ENCODE measurements around the gene FEZ2.

Gene FEZ2

GRCh38 chr2:36561237-36561944 is 36.6 kb downstream of the FEZ2 start:
- H3K4me3 ChIP-seq (ENCODE audit: low read length), result no peak overlapping the region
- no peaks in the 10 kb centered on the region for H3F3A ChIP-seq (ENCODE audit: control insufficient read depth, insufficient read depth)
- no peak overlapping the region for H3K4me2 ChIP-seq (ENCODE audit: low read length)
- no peaks in the 10 kb centered on the region for H3K9me3 ChIP-seq (ENCODE audit: control insufficient read depth, insufficient read depth, low read length)
- H3K27ac ChIP-seq (ENCODE audit: low read depth, low read length), result no peak overlapping the region
- H3K36me3 ChIP-seq (ENCODE audit: control insufficient read depth, low read length), result peaks cover 11% of the 10 kb centered on the region
- no peaks in the 10 kb centered on the region for H4K20me1 ChIP-seq (ENCODE audit: control insufficient read depth, insufficient read depth, low read depth, low read length)
- H3K9me2 ChIP-seq (replicated peaks; ENCODE audit: control insufficient read depth, low read length), result no peaks in the 10 kb centered on the region
- no peaks in the 10 kb centered on the region for H3K27me3 ChIP-seq (ENCODE audit: control insufficient read depth, low read length)
- no peaks in the 10 kb centered on the region for H3K79me2 ChIP-seq (ENCODE audit: control insufficient read depth, low read length)
- no peaks in the 10 kb centered on the region for H3K4me1 ChIP-seq (ENCODE audit: control insufficient read depth, low read length)
- TF ChIP-seq EZH2phosphoT487 (IDR thresholded peaks at IDR 0.05; ENCODE audit: borderline replicate concordance, low read length), result no peak
- no peak for TF ChIP-seq CTCF (IDR thresholded peaks at IDR 0.05; ENCODE audit: low read depth, low read length, poor library complexity, severe bottlenecking)

- no peaks in the 10 kb centered on the region for H4K20me1 ChIP-seq (ENCODE audit: control insufficient read depth, insufficient read depth, low read depth, low read length)
- H3K79me2 ChIP-seq (ENCODE audit: control insufficient read depth, low read length), result no peaks in the 10 kb centered on the region
- H3K4me2 ChIP-seq (ENCODE audit: low read length), result no peak overlapping the region
- no peak overlapping the region for H3K4me3 ChIP-seq (ENCODE audit: low read length)
- H3K4me1 ChIP-seq (ENCODE audit: control insufficient read depth, low read length), result no peaks in the 10 kb centered on the region
- H3K27me3 ChIP-seq (ENCODE audit: control insufficient read depth, low read length), result no peaks in the 10 kb centered on the region
- TF ChIP-seq CTCF (IDR thresholded peaks at IDR 0.05; ENCODE audit: low read depth, low read length, poor library complexity, severe bottlenecking) (no peak), EZH2phosphoT487 (IDR thresholded peaks at IDR 0.05; ENCODE audit: borderline replicate concordance, low read length) (no peak)
- H3K27ac ChIP-seq (ENCODE audit: low read depth, low read length), result no peak overlapping the region
- no peaks in the 10 kb centered on the region for H3F3A ChIP-seq (ENCODE audit: control insufficient read depth, insufficient read depth)
- H3K9me3 ChIP-seq (ENCODE audit: control insufficient read depth, insufficient read depth, low read length), result no peaks in the 10 kb centered on the region
- no peaks in the 10 kb centered on the region for H3K9me2 ChIP-seq (replicated peaks; ENCODE audit: control insufficient read depth, low read length)
- H3K36me3 ChIP-seq (ENCODE audit: control insufficient read depth, low read length), result peaks cover 11% of the 10 kb centered on the region
Observed at GRCh38 chr2:36560726-36561125, 37.2 kb downstream of the FEZ2 start.

- Histone ChIP-seq H3K4me1 (ENCODE audit: control insufficient read depth, low read length) (no peaks in the 10 kb centered on the region), H3K79me2 (ENCODE audit: control insufficient read depth, low read length) (no peaks in the 10 kb centered on the region), H3K4me2 (ENCODE audit: low read length) (no peak overlapping the region), H3K9me2 (replicated peaks; ENCODE audit: control insufficient read depth, low read length) (no peaks in the 10 kb centered on the region), H3K36me3 (ENCODE audit: control insufficient read depth, low read length) (peaks cover 11% of the 10 kb centered on the region), H3K27me3 (ENCODE audit: control insufficient read depth, low read length) (no peaks in the 10 kb centered on the region), H3K27ac (ENCODE audit: low read depth, low read length) (no peak overlapping the region), H3K4me3 (ENCODE audit: low read length) (no peak overlapping the region), H3K9me3 (ENCODE audit: control insufficient read depth, insufficient read depth, low read length) (no peaks in the 10 kb centered on the region), H4K20me1 (ENCODE audit: control insufficient read depth, insufficient read depth, low read depth, low read length) (no peaks in the 10 kb centered on the region), H3F3A (ENCODE audit: control insufficient read depth, insufficient read depth) (no peaks in the 10 kb centered on the region)
- TF ChIP-seq EZH2phosphoT487 (IDR thresholded peaks at IDR 0.05; ENCODE audit: borderline replicate concordance, low read length) (no peak), CTCF (IDR thresholded peaks at IDR 0.05; ENCODE audit: low read depth, low read length, poor library complexity, severe bottlenecking) (no peak)
Observed at GRCh38 chr2:36559221-36559942, 38.6 kb downstream of the FEZ2 start.
